IMR-90 (cell line): Measurements from ENCODE around the gene GIMD1. TPM values are rescaled to one million over a fixed set of nuclear protein-coding genes. Genes with fewer than 3 reads are reported as not detected.
A peak's percentile ranks its signal among the peaks of the same experiment; 100 is the strongest.

Source experiments
- ATAC-seq: fragments of 200-7000 bp; cut with Tn5 transposase; 2 replicates; pipeline ENCODE4 v1.9.1; 2020; ENCODE audit warnings: low read depth, mild to moderate bottlenecking, moderate library complexity
- BruUV-seq: library from RNA; stranded (reverse); fragments of 400-500 nt; replicated peaks from 2 replicates; lab custom pipeline; 2021; lab: Mats Ljungman, UMichigan
- CTCF ChIA-PET: fragments of 300-600 bp; formaldehyde crosslinking; extraction: SDS; loops from one replicate; lab custom pipeline; 2021; ENCODE audit warnings: antibody characterized with exemption; lab: Yijun Ruan, JAX
- POLR2A ChIA-PET: fragments of 300-600 bp; sonication (Branson Sonifier 250); formaldehyde crosslinking; loops from one replicate; lab custom pipeline; 2022; ENCODE audit warnings: antibody characterized with exemption; ENCODE audit not compliant: unreplicated experiment; lab: Charles Lee
- DNase-seq: peaks from one replicate; pipeline ENCODE4 v3.0.0; 2013
- H2AFZ ChIP-seq: replicated peaks from 2 replicates; pipeline ENCODE3; 2013; ENCODE audit warnings: low read length, mild to moderate bottlenecking; ENCODE audit not compliant: poor library complexity
- H2AK5ac ChIP-seq: 2 replicates; pipeline ENCODE4 v1.6.1; 2013; ENCODE audit warnings: low read depth, low read length, inconsistent platforms
- H2AK9ac ChIP-seq: replicated peaks from 2 replicates; pipeline ENCODE3; 2013; ENCODE audit warnings: mild to moderate bottlenecking, low read depth, low read length, moderate library complexity; ENCODE audit not compliant: poor library complexity
- H2BK120ac ChIP-seq: 2 replicates; pipeline ENCODE4 v1.6.1; 2013; ENCODE audit warnings: low read depth, low read length, inconsistent platforms
- H2BK15ac ChIP-seq: 3 replicates; pipeline ENCODE4 v1.6.1; 2013; ENCODE audit warnings: low read depth, low read length, inconsistent platforms
- H2BK20ac ChIP-seq: 2 replicates; pipeline ENCODE4 v1.6.1; 2013; ENCODE audit warnings: low read depth, mild to moderate bottlenecking, inconsistent platforms, low read length, moderate library complexity
- H2BK5ac ChIP-seq: 2 replicates; pipeline ENCODE4 v1.6.1; 2013; ENCODE audit warnings: mild to moderate bottlenecking, low read depth, low read length, inconsistent platforms; ENCODE audit not compliant: poor library complexity, severe bottlenecking
- H3K14ac ChIP-seq: replicated peaks from 2 replicates; pipeline ENCODE4 v1.6.1; 2013; ENCODE audit warnings: low read depth, low read length, inconsistent platforms
- H3K18ac ChIP-seq: 2 replicates; pipeline ENCODE4 v1.6.1; 2013; ENCODE audit warnings: low read depth, low read length, control low read depth
- H3K23ac ChIP-seq: 2 replicates; pipeline ENCODE4 v1.6.1; 2013; ENCODE audit warnings: low read depth, low read length, inconsistent platforms
- H3K27ac ChIP-seq: 2 replicates; pipeline ENCODE4 v1.5.1; 2013; ENCODE audit warnings: mild to moderate bottlenecking, control low read depth, low read length; ENCODE audit not compliant: insufficient read depth
- H3K27me3 ChIP-seq: 2 replicates; pipeline ENCODE4 v1.6.1; 2013; ENCODE audit warnings: low read length; ENCODE audit not compliant: control insufficient read depth, insufficient read depth
- H3K36me3 ChIP-seq: 2 replicates; pipeline ENCODE4 v1.6.1; 2013; ENCODE audit warnings: low read length, mixed read lengths; ENCODE audit not compliant: control insufficient read depth, insufficient read depth
- H3K4ac ChIP-seq: 2 replicates; pipeline ENCODE4 v1.6.1; 2013; ENCODE audit warnings: low read depth, low read length, inconsistent platforms
- H3K4me1 ChIP-seq: 2 replicates; pipeline ENCODE4 v1.6.1; 2013; ENCODE audit warnings: low read length, mixed read lengths; ENCODE audit not compliant: control insufficient read depth, insufficient read depth
- H3K4me2 ChIP-seq: 2 replicates; pipeline ENCODE4 v1.6.1; 2013; ENCODE audit warnings: low read depth, mild to moderate bottlenecking, control low read depth, low read length, moderate library complexity
- H3K4me3 ChIP-seq: 2 replicates; pipeline ENCODE4 v1.5.1; 2013; ENCODE audit warnings: low read depth, mild to moderate bottlenecking, control low read depth, low read length, moderate library complexity; ENCODE audit not compliant: insufficient read depth
- H3K56ac ChIP-seq: 2 replicates; pipeline ENCODE4 v1.6.1; 2013; ENCODE audit warnings: low read length, inconsistent platforms; ENCODE audit not compliant: insufficient read depth; ENCODE audit errors: extremely low read depth
- H3K79me1 ChIP-seq, 2 experiments: 2 replicates each; pipeline ENCODE4 v1.6.1; 2013; ENCODE audit warnings: low read length in 2 of 2, inconsistent platforms in 1 of 2, low read depth in 1 of 2
- H3K9ac ChIP-seq: 2 replicates; pipeline ENCODE4 v1.6.1; 2013; ENCODE audit warnings: low read depth, low read length, control low read depth
- H3K9me1 ChIP-seq: 2 replicates; pipeline ENCODE4 v1.6.1; 2013; ENCODE audit warnings: low read length, inconsistent platforms; ENCODE audit not compliant: insufficient read depth
- H3K9me3 ChIP-seq: 2 replicates; pipeline ENCODE4 v1.6.1; 2013; ENCODE audit warnings: low read length; ENCODE audit not compliant: control insufficient read depth, insufficient read depth
- H4K20me1 ChIP-seq: 2 replicates; pipeline ENCODE4 v1.6.1; 2013; ENCODE audit warnings: low read length, inconsistent platforms; ENCODE audit not compliant: insufficient read depth
- H4K5ac ChIP-seq: 2 replicates; pipeline ENCODE4 v1.6.1; 2013; ENCODE audit warnings: mild to moderate bottlenecking, low read depth, low read length, control low read depth
- H4K8ac ChIP-seq, 2 experiments: 2 replicates each; pipeline ENCODE4 v1.6.1; 2013; ENCODE audit warnings: low read depth in 2 of 2, low read length in 2 of 2, control low read depth in 1 of 2, inconsistent platforms in 1 of 2
- H4K91ac ChIP-seq: 2 replicates; pipeline ENCODE4 v1.6.1; 2013; ENCODE audit warnings: low read depth, low read length, inconsistent platforms; ENCODE audit not compliant: insufficient read depth
- BHLHE40 ChIP-seq: fragments of 150-350 bp; IDR thresholded peaks from 2 replicates; pipeline ENCODE4 v1.6.1; 2016; ENCODE audit warnings: mild to moderate bottlenecking, low read depth, low read length
- CEBPB ChIP-seq: IDR thresholded peaks from 2 replicates; pipeline ENCODE4 v1.6.1; 2012; ENCODE audit warnings: low read depth, low read length, improper control_type of control experiment
- CHD1 ChIP-seq: IDR thresholded peaks from 2 replicates; pipeline ENCODE4 v1.6.1; 2012; ENCODE audit warnings: low read depth, low read length, improper control_type of control experiment
- ELK1 ChIP-seq: fragments of 150-350 bp; IDR thresholded peaks from 2 replicates; pipeline ENCODE4 v1.6.1; 2016; ENCODE audit warnings: low read depth, mild to moderate bottlenecking, low read length, moderate library complexity, borderline replicate concordance
- FOS ChIP-seq: fragments of 150-350 bp; IDR thresholded peaks from 2 replicates; pipeline ENCODE4 v1.6.1; 2016; ENCODE audit warnings: low read depth, low read length
- MAFK ChIP-seq: IDR thresholded peaks from 2 replicates; pipeline ENCODE4 v1.6.1; 2012; ENCODE audit warnings: low read depth, low read length, improper control_type of control experiment
- MAZ ChIP-seq: IDR thresholded peaks from 2 replicates; pipeline ENCODE4 v1.6.1; 2012; ENCODE audit warnings: low read depth, mild to moderate bottlenecking, low read length, improper control_type of control experiment, moderate library complexity, borderline replicate concordance
- MXI1 ChIP-seq: IDR thresholded peaks from 2 replicates; pipeline ENCODE4 v1.6.1; 2012; ENCODE audit warnings: low read depth, mild to moderate bottlenecking, low read length, moderate library complexity, borderline replicate concordance
- POLR2A ChIP-seq: IDR thresholded peaks from 2 replicates; pipeline ENCODE4 v1.6.1; 2012; ENCODE audit warnings: mild to moderate bottlenecking, low read depth, low read length
- RCOR1 ChIP-seq: IDR thresholded peaks from 2 replicates; pipeline ENCODE4 v1.6.1; 2012; ENCODE audit warnings: mild to moderate bottlenecking, low read length, improper control_type of control experiment; ENCODE audit not compliant: insufficient replicate concordance
- SMC3 ChIP-seq: fragments of 150-350 bp; IDR thresholded peaks from 2 replicates; pipeline ENCODE4 v1.6.1; 2016; ENCODE audit warnings: low read depth, mild to moderate bottlenecking, antibody characterized with exemption, low read length, moderate library complexity
- whole genome bisulfite sequencing, 2 experiments: methylation state at CpG; one replicate each; pipeline versions ENCODE4 v1.1.5 to v1.1.7; 2013; ENCODE audit warnings: missing lambda C conversion rate in 2 of 2; ENCODE audit not compliant: insufficient read length in 1 of 2; ENCODE audit errors: extremely low coverage in 2 of 2; 5-methylcytosine and 5-hydroxymethylcytosine counted together
- dilution Hi-C: fragments of 300-500 bp; cut with HindIII; formaldehyde crosslinking; loops from one replicate; pipeline ENCODE4 v1.14.3; 2018; ENCODE audit warnings: low sequenced_read_pairs; ENCODE audit not compliant: unreplicated experiment
- in situ Hi-C: fragments of 300-500 bp; cut with MboI; formaldehyde crosslinking; loops from 3 replicates; pipeline ENCODE4 v1.14.3; 2019; ENCODE audit warnings: low sequenced_read_pairs, inconsistent platforms, mixed read lengths
- intact Hi-C: fragments of 100-400 bp; cut with micrococcal nuclease; formaldehyde crosslinking; loops from 2 replicates; pipeline ENCODE4 v1.10.0; 2022
- polyA plus RNA-seq, 3 experiments: library from polyadenylated mRNA; depleted of rRNA; stranded (reverse); fragments of >200 nt; gene quantifications; 2 replicates each; pipeline ENCODE4 v1.2.3, GENCODE V29; 2012; ENCODE audit warnings: low replicate concordance in 1 of 3
- total RNA-seq: library from RNA; depleted of rRNA; stranded (reverse); fragments of >200 nt; gene quantifications from 2 replicates; pipeline ENCODE4 v1.2.3, GENCODE V29; 2012

The GIMD1 gene
- total and polyA plus RNA-seq, 2 of the 4 experiments (the other 2 are of a cell fraction) = 0.07 TPM; not detected in 1

DNA sequence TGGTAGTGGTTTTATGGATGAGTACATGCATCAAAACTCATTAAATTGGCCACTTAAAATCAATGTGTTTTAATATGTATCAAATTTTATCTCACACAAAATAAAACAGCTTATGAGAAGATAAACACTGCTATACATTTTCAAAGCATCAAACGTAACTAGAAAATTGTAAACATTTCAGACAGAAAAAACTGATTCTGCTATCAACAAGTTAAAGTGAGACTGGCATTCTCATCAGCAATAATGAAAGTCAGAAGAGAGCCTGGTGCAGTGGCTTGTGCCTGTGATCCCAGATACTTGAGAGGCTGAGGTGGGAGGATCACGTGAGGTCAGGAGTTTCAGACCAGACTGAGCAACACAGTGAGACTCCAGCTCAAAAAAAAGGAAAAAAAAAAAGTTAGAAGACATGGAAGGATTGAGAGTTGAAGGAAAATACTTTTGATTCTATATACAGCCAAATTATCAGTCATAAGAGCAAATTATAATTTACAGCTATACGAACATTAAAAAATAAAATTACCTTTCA, 55.5 kb downstream of the GIMD1 start:
- no CpG with 5 or more reads among the region's 3 CpGs for WGBS, 2 experiments

More for the DNA sequence above, 55.5 kb downstream of the GIMD1 start:
- H3K9me3 ChIP-seq = no peaks in the 10 kb centered on the region
- DNase-seq (no peak), ATAC-seq (no peak)
- in situ Hi-C loops (no loop called here), intact Hi-C loops (no loop called here), dilution Hi-C loops (no loop called here)
- POLR2A ChIA-PET = no interaction called here
- H3K27me3 ChIP-seq = no peaks in the 10 kb centered on the region
- no TSS peak for BruUV-seq
- H2BK5ac ChIP-seq = no peak overlapping the region
- H3K4ac ChIP-seq = no peak overlapping the region
- no peak overlapping the region for H2BK20ac ChIP-seq
- no peak overlapping the region for H4K5ac ChIP-seq
- H3K36me3 ChIP-seq = peaks cover 1% of the 10 kb centered on the region; the same call in 1 of the 2 replicates
- no peak overlapping the region for H2AK9ac ChIP-seq
- H4K8ac ChIP-seq = no peak overlapping the region
- no peak overlapping the region for H3K18ac ChIP-seq
- CTCF ChIA-PET = interaction anchor here (1.2 kb wide), 1 partner anchor 47 kb away, joined by 4 read pairs; no protein-coding TSS in a partner anchor
- no peaks in the 10 kb centered on the region for H3K9me1 ChIP-seq
- no peak overlapping the region for H3K4me2 ChIP-seq
- H3K14ac ChIP-seq = no peak overlapping the region; the same call in 1 of the 2 replicates
- H2AK5ac ChIP-seq = no peak overlapping the region
- no peaks in the 10 kb centered on the region for H4K20me1 ChIP-seq
- H3K79me1 ChIP-seq = peaks cover 20 to 34% of the 10 kb centered on the region in 2 experiments
- no peak for TF ChIP-seq MAFK
- TF ChIP-seq FOS = no peak
- TF ChIP-seq BHLHE40 = no peak
- no peak for TF ChIP-seq RCOR1
- TF ChIP-seq POLR2A = no peak
- TF ChIP-seq ELK1 = no peak
- no peak for TF ChIP-seq SMC3
- no peak for TF ChIP-seq CHD1
- no peak for TF ChIP-seq MXI1
- TF ChIP-seq CEBPB = no peak
- TF ChIP-seq MAZ = no peak
- no peak overlapping the region for H2BK120ac ChIP-seq
- H3K56ac ChIP-seq = no peak overlapping the region
- H3K4me3 ChIP-seq = no peak overlapping the region
- no peak overlapping the region for H2AFZ ChIP-seq
- peak overlapping the region; percentile 55; the same call in 1 of the 2 replicates for H3K27ac ChIP-seq
- no peak overlapping the region for H2BK15ac ChIP-seq
- peaks cover 1% of the 10 kb centered on the region; the same call in 1 of the 2 replicates for H3K4me1 ChIP-seq
- H3K9ac ChIP-seq = no peak overlapping the region
- H4K91ac ChIP-seq = no peak overlapping the region
- no peak overlapping the region for H3K23ac ChIP-seq
